Measurements from ENCODE around the gene KRT74. TPM values are rescaled to one million over a fixed set of nuclear protein-coding genes. Genes with fewer than 3 reads are reported as not detected.

Gene KRT74
- total RNA-seq, result not detected in 3 replicates
- long read RNA-seq, result 0 reads

DNA sequence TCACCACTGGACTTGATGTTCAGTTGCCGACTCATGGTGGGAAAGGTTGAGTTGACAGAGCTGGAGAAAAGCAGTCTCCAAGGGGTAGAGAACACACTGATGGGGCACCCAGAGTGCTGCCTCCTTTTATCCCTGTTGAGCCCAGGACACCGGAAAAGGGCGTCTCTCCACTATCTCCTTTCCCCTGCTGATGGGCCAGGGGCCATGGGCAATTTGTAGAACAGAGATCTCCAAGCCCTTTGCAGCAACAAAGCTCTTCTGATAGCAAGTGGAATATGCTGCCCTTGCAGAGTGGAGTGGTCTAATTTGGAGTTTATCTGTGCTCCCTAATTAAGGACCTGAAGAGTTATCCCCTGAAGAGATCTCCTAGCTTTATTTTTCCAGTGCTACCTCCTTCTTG, at the start of gene KRT74:
Gene KRT74 (minus strand): TSS at position 101 of the 400 bp plus-strand sequence. CDS start 66 bp downstream, at position 35.
- TF ChIP-seq, protein P1, sequence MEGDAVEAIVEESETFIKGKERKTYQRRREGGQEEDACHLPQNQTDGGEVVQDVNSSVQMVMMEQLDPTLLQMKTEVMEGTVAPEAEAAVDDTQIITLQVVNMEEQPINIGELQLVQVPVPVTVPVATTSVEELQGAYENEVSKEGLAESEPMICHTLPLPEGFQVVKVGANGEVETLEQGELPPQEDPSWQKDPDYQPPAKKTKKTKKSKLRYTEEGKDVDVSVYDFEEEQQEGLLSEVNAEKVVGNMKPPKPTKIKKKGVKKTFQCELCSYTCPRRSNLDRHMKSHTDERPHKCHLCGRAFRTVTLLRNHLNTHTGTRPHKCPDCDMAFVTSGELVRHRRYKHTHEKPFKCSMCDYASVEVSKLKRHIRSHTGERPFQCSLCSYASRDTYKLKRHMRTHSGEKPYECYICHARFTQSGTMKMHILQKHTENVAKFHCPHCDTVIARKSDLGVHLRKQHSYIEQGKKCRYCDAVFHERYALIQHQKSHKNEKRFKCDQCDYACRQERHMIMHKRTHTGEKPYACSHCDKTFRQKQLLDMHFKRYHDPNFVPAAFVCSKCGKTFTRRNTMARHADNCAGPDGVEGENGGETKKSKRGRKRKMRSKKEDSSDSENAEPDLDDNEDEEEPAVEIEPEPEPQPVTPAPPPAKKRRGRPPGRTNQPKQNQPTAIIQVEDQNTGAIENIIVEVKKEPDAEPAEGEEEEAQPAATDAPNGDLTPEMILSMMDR (IDR thresholded peaks at IDR 0.05), result no peak
- no peak for DNase-seq (ENCODE audit: low spot score)
- no peak within 1 kb of the TSS for H3K27ac Mint-ChIP-seq (ENCODE audit: unreplicated experiment)
- H3K27me3 Mint-ChIP-seq (ENCODE audit: low read depth), result peaks cover 63% of the 10 kb centered on the region
- H3K36me3 Mint-ChIP-seq (ENCODE audit: low read depth), result no peaks in the 10 kb centered on the region
- H3K4me1 Mint-ChIP-seq (ENCODE audit: low read depth), result no peaks in the 10 kb centered on the region
- H3K4me3 Mint-ChIP-seq (ENCODE audit: unreplicated experiment), result no peak within 1 kb of the TSS
- H3K9me3 Mint-ChIP-seq (ENCODE audit: low read depth), result no peaks in the 10 kb centered on the region

- Mint-ChIP-seq H3K4me1 (ENCODE audit: low read depth) (no peaks in the 10 kb centered on the region), H3K27me3 (ENCODE audit: low read depth) (peaks cover 69% of the 10 kb centered on the region)
These were observed 48.7 kb upstream of the KRT74 start for GRCh38 chr12:52622349-52622748.

GRCh38 chr12:52618866-52619265, 45.2 kb upstream of the KRT74 start:
- Mint-ChIP-seq H3K36me3 (ENCODE audit: low read depth) (peaks cover 4% of the 10 kb centered on the region), H3K4me3 (ENCODE audit: unreplicated experiment) (no peak overlapping the region), H3K27me3 (ENCODE audit: low read depth) (peaks cover 66% of the 10 kb centered on the region), H3K4me1 (ENCODE audit: low read depth) (no peaks in the 10 kb centered on the region), H3K9me3 (ENCODE audit: low read depth) (peaks cover 4% of the 10 kb centered on the region), H3K27ac (ENCODE audit: unreplicated experiment) (no peak overlapping the region)
- TF ChIP-seq, protein P1 (IDR thresholded peaks at IDR 0.05), result no peak
- DNase-seq (ENCODE audit: low spot score), result no peak

More at GRCh38 chr12:52622349-52622748, 48.7 kb upstream of the KRT74 start:
- TF ChIP-seq, protein P1 (IDR thresholded peaks at IDR 0.05), result no peak
- Mint-ChIP-seq H3K9me3 (ENCODE audit: low read depth) (peaks cover 4% of the 10 kb centered on the region), H3K4me3 (ENCODE audit: unreplicated experiment) (no peak overlapping the region), H3K36me3 (ENCODE audit: low read depth) (peaks cover 4% of the 10 kb centered on the region), H3K27ac (ENCODE audit: unreplicated experiment) (no peak overlapping the region)
- DNase-seq (ENCODE audit: low spot score), result no peak

DNA sequence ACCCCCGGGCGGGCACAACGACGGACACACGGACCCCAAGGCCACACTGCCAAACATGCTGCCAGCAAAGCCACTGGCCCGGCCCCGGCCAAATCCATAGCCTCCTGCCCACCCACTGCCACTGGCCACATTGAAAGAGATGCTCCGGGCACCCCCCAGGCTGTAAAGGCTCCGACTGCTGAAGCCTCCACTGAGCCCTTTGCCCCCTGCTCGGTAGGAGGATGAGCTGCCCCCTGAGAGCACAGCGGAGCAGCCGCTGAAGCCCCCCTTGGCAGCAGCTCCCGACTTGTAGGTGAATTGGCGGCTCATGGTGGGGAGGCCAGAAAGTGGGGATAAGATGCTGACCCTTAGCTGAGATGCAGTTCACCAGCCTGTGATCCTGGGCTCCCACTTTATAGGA, 44.6 kb upstream of the KRT74 start, which contains the start of gene KRT73:
Gene KRT73 (minus strand): TSS at position 344 of the 400 bp plus-strand sequence. CDS start 35 bp downstream, at position 309.
- Mint-ChIP-seq H3K4me3 (ENCODE audit: unreplicated experiment) (no peak within 1 kb of the TSS), H3K27ac (ENCODE audit: unreplicated experiment) (no peak within 1 kb of the TSS), H3K36me3 (ENCODE audit: low read depth) (peaks cover 4% of the 10 kb centered on the region), H3K27me3 (ENCODE audit: low read depth) (peaks cover 68% of the 10 kb centered on the region), H3K4me1 (ENCODE audit: low read depth) (no peaks in the 10 kb centered on the region), H3K9me3 (ENCODE audit: low read depth) (peaks cover 4% of the 10 kb centered on the region)
- DNase-seq (ENCODE audit: low spot score), result no peak
- TF ChIP-seq, protein P1 (IDR thresholded peaks at IDR 0.05), result no peak

DNA sequence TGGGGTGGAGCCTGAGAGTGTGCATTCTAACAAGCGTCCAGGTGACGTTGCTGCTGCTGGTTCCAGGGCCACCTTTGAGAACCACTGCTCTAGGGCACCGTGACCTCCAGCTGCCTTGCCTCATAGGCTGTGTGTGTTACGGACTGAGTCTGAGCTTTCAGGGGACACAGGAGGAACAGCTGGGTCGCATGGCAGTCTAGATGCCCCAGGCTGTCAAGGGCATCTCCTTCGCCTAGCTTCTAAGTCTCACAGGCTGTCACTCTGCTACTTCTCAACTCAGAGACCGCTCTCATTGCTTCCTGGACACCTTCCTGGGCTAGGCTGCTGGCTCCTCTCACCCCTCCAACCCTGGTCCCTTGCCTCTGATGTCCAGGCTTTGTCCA, 43.8 kb upstream of the KRT74 start:
- no peak for DNase-seq (ENCODE audit: low spot score)
- TF ChIP-seq, protein P1 (IDR thresholded peaks at IDR 0.05), result no peak
- Mint-ChIP-seq H3K9me3 (ENCODE audit: low read depth) (no peaks in the 10 kb centered on the region), H3K36me3 (ENCODE audit: low read depth) (peaks cover 2% of the 10 kb centered on the region), H3K4me1 (ENCODE audit: low read depth) (no peaks in the 10 kb centered on the region), H3K27me3 (ENCODE audit: low read depth) (peaks cover 69% of the 10 kb centered on the region), H3K4me3 (ENCODE audit: unreplicated experiment) (no peak overlapping the region), H3K27ac (ENCODE audit: unreplicated experiment) (no peak overlapping the region)

Measured in chondrocyte (in vitro differentiated cells).